Caco-2 (cell line): Measurements from ENCODE around the gene NANS. TPM values are rescaled to one million over a fixed set of nuclear protein-coding genes. Genes with fewer than 3 reads are reported as not detected.
A peak's percentile ranks its signal among the peaks of the same experiment; 100 is the strongest.

ENCODE experiments used
- BruUV-seq: library from RNA; stranded (reverse); fragments of 400-500 nt; replicated peaks from 2 replicates; lab custom pipeline; 2021; lab: Mats Ljungman, UMichigan
- CTCF ChIA-PET: fragments of 300-600 bp; sonication (Branson Sonifier 250); formaldehyde crosslinking; loops from one replicate; lab custom pipeline; 2022; ENCODE audit warnings: antibody characterized with exemption; lab: Charles Lee
- POLR2A ChIA-PET: fragments of 300-600 bp; sonication (Branson Sonifier 250); formaldehyde crosslinking; loops from one replicate; lab custom pipeline; 2022; ENCODE audit warnings: antibody characterized with exemption; lab: Charles Lee
- DNase-seq, 2 experiments: peaks; one replicate each; pipeline versions ENCODE4 v3.0.0 to v3.0.0-alpha.2; 2020 to 2022
- H3K27me3 ChIP-seq: replicated peaks from 2 replicates; pipeline ENCODE4 v1.6.0; 2011; ENCODE audit warnings: low read length; ENCODE audit not compliant: control insufficient read depth, insufficient read depth
- H3K36me3 ChIP-seq: 2 replicates; pipeline ENCODE4 v1.5.1; 2011; ENCODE audit warnings: low read length; ENCODE audit not compliant: control insufficient read depth, insufficient read depth
- H3K4me1 ChIP-seq: fragments of 250-450 bp; sonication (Bioruptor Pico); 2 replicates; pipeline ENCODE4 v1.5.1; 2020; ENCODE audit warnings: mild to moderate bottlenecking
- H3K4me3 ChIP-seq: 2 replicates; pipeline ENCODE4 v1.5.1; 2011; ENCODE audit warnings: low read depth, mild to moderate bottlenecking, control low read depth, low read length
- H3K9me3 ChIP-seq: fragments of 250-450 bp; sonication (Bioruptor Pico); 2 replicates; pipeline ENCODE4 v1.5.1; 2020; ENCODE audit warnings: mild to moderate bottlenecking, moderate library complexity
- H3K27ac Mint-ChIP-seq: one replicate; pipeline ENCODE4 v1.8.0; 2022; ENCODE audit warnings: mixed read lengths; ENCODE audit not compliant: unreplicated experiment
- H3K27me3 Mint-ChIP-seq: one replicate; pipeline ENCODE4 v1.8.0; 2022; ENCODE audit warnings: mixed read lengths; ENCODE audit not compliant: insufficient read depth, unreplicated experiment
- H3K36me3 Mint-ChIP-seq: one replicate; pipeline ENCODE4 v1.8.0; 2022; ENCODE audit warnings: mild to moderate bottlenecking, mixed read lengths; ENCODE audit not compliant: insufficient read depth, unreplicated experiment
- H3K4me1 Mint-ChIP-seq: one replicate; pipeline ENCODE4 v1.8.0; 2022; ENCODE audit warnings: low read depth, mixed read lengths; ENCODE audit not compliant: unreplicated experiment
- H3K4me3 Mint-ChIP-seq: one replicate; pipeline ENCODE4 v1.8.0; 2022; ENCODE audit warnings: mild to moderate bottlenecking, moderate library complexity, mixed read lengths; ENCODE audit not compliant: unreplicated experiment
- H3K9me3 Mint-ChIP-seq: one replicate; pipeline ENCODE4 v1.8.0; 2022; ENCODE audit warnings: mixed read lengths; ENCODE audit not compliant: unreplicated experiment
- intact Hi-C: fragments of 100-400 bp; cut with micrococcal nuclease; formaldehyde crosslinking; loops from one replicate; pipeline ENCODE4 v1.10.0; 2022; ENCODE audit not compliant: unreplicated experiment
- total RNA-seq: library from RNA; stranded (reverse); gene quantifications from 2 replicates; pipeline ENCODE4 v1.2.3, GENCODE V29; 2022
- TF ChIP-seq, protein P1 (sequence below), 2 experiments: fragments of 200-600 bp in 1 of 2; IDR thresholded peaks; 1 replicate in 1 of 2; 2 replicates in 1 of 2; pipeline versions ENCODE4 v1.5.1 to v1.8.0; 2011 to 2022; ENCODE audit warnings: antibody characterized with exemption in 1 of 2, control low read depth in 1 of 2, inconsistent platforms in 1 of 2, low read depth in 1 of 2, low read length in 1 of 2, mild to moderate bottlenecking in 1 of 2, moderate library complexity in 1 of 2; ENCODE audit not compliant: insufficient read depth in 1 of 2, severe bottlenecking in 1 of 2, unreplicated experiment in 1 of 2

The NANS gene
- total RNA-seq, 1 experiment from 2014 or later: 68.7 TPM

- CTCF ChIA-PET: interaction anchor here (1.0 kb wide), 1 partner anchor 12 kb away, joined by 3 read pairs; no protein-coding TSS in a partner anchor
- Mint-ChIP-seq H3K27ac (no peak overlapping the region), H3K36me3 (peaks cover 46% of the 10 kb centered on the region), H3K4me3 (no peak overlapping the region), H3K9me3 (no peaks in the 10 kb centered on the region), H3K27me3 (no peaks in the 10 kb centered on the region), H3K4me1 (peaks cover 6% of the 10 kb centered on the region)
- TF ChIP-seq, protein P1, sequence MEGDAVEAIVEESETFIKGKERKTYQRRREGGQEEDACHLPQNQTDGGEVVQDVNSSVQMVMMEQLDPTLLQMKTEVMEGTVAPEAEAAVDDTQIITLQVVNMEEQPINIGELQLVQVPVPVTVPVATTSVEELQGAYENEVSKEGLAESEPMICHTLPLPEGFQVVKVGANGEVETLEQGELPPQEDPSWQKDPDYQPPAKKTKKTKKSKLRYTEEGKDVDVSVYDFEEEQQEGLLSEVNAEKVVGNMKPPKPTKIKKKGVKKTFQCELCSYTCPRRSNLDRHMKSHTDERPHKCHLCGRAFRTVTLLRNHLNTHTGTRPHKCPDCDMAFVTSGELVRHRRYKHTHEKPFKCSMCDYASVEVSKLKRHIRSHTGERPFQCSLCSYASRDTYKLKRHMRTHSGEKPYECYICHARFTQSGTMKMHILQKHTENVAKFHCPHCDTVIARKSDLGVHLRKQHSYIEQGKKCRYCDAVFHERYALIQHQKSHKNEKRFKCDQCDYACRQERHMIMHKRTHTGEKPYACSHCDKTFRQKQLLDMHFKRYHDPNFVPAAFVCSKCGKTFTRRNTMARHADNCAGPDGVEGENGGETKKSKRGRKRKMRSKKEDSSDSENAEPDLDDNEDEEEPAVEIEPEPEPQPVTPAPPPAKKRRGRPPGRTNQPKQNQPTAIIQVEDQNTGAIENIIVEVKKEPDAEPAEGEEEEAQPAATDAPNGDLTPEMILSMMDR (IDR thresholded peaks at IDR 0.05; ENCODE audit: insufficient read depth in 1 of 2, low read depth in 1 of 2, low read length in 1 of 2, severe bottlenecking in 1 of 2, unreplicated experiment in 1 of 2): no peak
- Histone ChIP-seq H3K9me3 (no peaks in the 10 kb centered on the region), H3K4me1 (no peaks in the 10 kb centered on the region), H3K4me3 (no peak overlapping the region), H3K27me3 (no peaks in the 10 kb centered on the region), H3K36me3 (peaks cover 10% of the 10 kb centered on the region)
- POLR2A ChIA-PET: no interaction called here
- intact Hi-C loops: no loop called here
- BruUV-seq: no TSS peak
- no peak for DNase-seq
Measured at GRCh38 chr9:98083061-98083501, 26.5 kb downstream of the NANS start.

DNA sequence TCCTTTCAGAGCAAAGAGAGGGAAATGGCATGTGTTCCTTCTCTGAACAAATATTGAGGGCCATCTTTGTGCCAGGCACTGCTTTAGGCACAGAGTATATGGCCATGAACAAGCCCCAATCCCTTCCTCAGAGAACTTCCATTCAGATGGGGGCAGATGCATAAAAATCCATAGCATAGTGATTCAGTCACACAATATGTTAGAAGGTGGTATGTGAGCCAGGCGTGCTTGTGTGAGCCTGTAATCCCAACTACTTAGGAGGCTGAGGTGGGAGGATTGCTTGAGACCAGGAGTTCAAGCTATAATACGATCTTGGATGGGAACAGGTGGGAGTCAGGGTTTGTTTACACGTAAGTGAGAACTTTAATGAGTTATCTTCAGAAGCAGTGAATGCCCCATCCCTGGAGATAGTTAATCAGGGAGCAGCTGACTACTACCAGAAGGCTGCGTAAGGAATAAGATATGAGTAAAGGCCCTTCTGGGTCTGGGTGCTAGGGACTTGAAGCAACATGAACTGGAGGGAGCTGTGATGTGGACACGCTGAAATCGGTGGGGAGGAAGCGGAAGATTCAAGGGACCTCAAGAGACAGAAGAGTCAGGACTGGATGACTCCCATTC lies 27.1 kb downstream of the NANS start:
- no peaks in the 10 kb centered on the region for H3K9me3 ChIP-seq
- Mint-ChIP-seq H3K9me3 (no peaks in the 10 kb centered on the region), H3K27ac (no peak overlapping the region), H3K36me3 (peaks cover 45% of the 10 kb centered on the region), H3K4me3 (no peak overlapping the region), H3K27me3 (no peaks in the 10 kb centered on the region), H3K4me1 (peaks cover 6% of the 10 kb centered on the region)
- CTCF ChIA-PET: interaction anchor here (0.7 to 1.7 kb wide), 2 partner anchors 10 to 11 kb away, joined by 3 to 4 read pairs; no protein-coding TSS in a partner anchor
- TF ChIP-seq, protein P1 (IDR thresholded peaks at IDR 0.05; ENCODE audit: insufficient read depth in 1 of 2, low read depth in 1 of 2, low read length in 1 of 2, severe bottlenecking in 1 of 2, unreplicated experiment in 1 of 2): no peak
- intact Hi-C loops: no loop called here
- POLR2A ChIA-PET: no interaction called here
- H3K36me3 ChIP-seq: peaks cover 10% of the 10 kb centered on the region
- H3K4me1 ChIP-seq: no peaks in the 10 kb centered on the region
- no peaks in the 10 kb centered on the region for H3K27me3 ChIP-seq
- DNase-seq: no peak
- no TSS peak for BruUV-seq
- H3K4me3 ChIP-seq: no peak overlapping the region

- Mint-ChIP-seq H3K4me3 (no peak overlapping the region), H3K4me1 (peaks cover 6% of the 10 kb centered on the region), H3K27me3 (no peaks in the 10 kb centered on the region), H3K36me3 (peaks cover 40% of the 10 kb centered on the region), H3K27ac (no peak overlapping the region), H3K9me3 (no peaks in the 10 kb centered on the region)
- Histone ChIP-seq H3K4me1 (no peaks in the 10 kb centered on the region), H3K27me3 (no peaks in the 10 kb centered on the region), H3K36me3 (peaks cover 10% of the 10 kb centered on the region), H3K9me3 (no peaks in the 10 kb centered on the region), H3K4me3 (no peak overlapping the region)
- TF ChIP-seq, protein P1 (IDR thresholded peaks at IDR 0.05; ENCODE audit: insufficient read depth in 1 of 2, low read depth in 1 of 2, low read length in 1 of 2, severe bottlenecking in 1 of 2, unreplicated experiment in 1 of 2): no peak
- POLR2A ChIA-PET: interaction anchor here (0.6 kb wide), 1 partner anchor 25 kb away, joined by 3 read pairs; no protein-coding TSS in a partner anchor
- TSS peak; percentile 24 for BruUV-seq
- intact Hi-C loops: no loop called here
- no peak for DNase-seq
- CTCF ChIA-PET: interaction anchor here (0.7 to 1.7 kb wide), 2 partner anchors 10 to 11 kb away, joined by 3 to 4 read pairs; no protein-coding TSS in a partner anchor
Measured at GRCh38 chr9:98084396-98084795, 27.9 kb downstream of the NANS start.
